ENCODE data around the gene YAE1.

The YAE1 gene

DNA sequence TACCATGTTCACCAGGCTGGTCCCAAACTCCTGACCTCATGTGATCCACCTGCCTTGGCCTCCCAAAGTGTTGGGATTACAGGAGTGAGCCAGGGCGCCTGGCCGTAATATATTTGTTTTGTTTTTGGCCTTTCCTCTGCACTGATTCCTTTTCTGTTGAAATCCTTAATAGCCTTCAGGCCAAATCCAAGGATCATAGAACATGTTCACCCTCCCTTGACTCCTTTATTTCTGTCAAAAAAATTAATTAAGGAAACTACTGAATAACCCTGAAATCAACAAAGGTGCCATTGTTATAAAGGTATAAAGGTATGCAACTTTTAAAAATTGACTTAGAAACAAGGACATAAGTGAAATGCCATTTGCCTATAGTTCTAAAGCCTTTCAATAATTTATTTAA is 41.7 kb downstream of the YAE1 start:
- DNase-seq (ENCODE audit: low read depth in 2 of 2) = no peak

DNA sequence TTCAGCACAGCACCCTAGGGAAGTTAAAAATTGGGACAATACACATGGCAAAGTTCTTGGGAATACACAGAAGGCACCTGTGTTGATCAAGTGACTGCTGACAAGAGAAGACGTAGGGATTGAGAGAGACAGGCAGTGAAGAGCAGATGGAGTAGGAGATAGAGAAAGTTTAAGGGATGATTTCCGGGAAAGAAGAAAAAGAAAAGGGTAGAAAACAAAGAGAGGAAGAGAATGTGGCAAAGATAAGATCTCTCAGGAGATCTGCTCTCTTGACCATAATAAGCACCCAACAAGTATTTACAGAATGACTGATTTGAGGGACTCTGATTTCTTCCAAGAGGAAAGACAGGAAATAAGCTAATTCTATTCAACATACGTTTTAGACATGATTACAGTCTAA is 42.1 kb downstream of the YAE1 start:
- DNase-seq (ENCODE audit: low read depth in 2 of 2) = no peak

DNA sequence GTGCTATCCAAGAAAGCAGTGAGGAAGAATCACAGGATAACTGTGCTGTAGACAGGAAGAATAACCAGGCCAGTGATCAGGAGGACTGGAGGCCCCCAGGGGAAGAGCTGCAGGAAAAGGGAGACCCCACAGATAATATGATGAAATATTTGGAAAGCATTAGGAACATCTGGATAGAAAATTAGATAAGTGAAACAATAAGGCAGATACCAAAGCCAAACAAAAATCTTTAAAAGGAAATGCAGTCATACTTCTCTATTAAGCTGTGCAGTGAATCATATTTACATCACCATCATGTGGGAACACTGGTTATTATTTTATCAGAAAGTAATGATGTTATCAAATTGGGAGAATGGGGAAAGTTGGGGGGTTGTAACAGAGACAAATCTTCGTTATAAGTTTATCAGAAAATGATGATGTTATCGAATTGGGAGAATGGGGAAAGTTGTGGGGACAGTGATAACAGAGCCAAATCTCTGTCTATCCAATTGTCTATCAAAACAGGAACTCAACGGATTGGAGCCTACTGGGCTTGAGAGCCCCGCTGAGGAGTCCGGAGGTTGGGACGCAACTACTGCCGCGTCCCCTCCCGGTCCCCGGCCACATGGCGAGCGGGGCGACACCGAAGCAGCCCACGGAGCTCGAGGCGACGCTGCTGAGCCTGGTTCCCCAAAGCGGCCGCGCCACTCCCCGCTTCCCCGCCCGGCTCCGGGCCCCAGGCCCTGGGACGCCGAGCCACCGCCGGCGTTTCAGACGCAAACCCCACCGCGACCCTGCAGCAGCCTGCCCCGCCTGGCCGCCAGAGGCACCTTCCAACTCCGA is 43.1 kb downstream of the YAE1 start:
- peak in 1 of 2 donors; percentile 3 for DNase-seq (ENCODE audit: low read depth in 2 of 2)

DNA sequence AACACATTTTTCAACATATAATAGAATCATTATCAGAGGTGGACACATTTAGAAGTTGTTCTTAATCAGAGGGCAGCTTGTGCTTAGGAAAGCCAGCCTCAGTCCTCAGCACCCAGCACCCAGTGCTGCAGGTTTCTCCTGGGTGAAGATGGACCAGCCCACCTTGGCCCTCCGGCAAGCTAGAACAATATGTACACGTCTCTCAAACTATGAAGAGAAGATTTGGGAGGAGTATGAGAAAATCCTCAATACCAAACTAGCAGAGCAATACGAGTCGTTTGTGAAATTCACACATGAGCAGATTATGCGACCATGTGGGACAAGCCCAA is 43.7 kb downstream of the YAE1 start:
- no peak for DNase-seq (ENCODE audit: low read depth in 2 of 2)

DNA sequence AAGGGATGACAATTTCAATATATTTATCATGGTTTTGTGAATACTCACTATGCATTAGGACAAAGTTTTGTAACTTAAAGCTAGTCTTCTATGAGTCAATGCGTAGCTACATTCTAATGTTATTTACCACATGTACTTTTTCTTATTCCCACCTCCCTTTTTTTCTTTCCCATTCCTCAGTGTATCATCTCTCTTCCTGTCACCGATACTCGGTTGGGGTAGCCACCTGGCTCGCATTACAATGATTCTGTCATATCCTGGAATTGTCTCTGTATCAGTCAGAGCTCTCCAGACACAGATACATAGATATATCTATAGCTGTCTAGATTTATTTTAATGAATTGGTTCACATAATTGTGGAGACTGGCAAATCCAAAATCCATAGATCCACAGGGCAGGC is 47.4 kb downstream of the YAE1 start:
- DNase-seq (ENCODE audit: low read depth in 2 of 2) = no peak

DNA sequence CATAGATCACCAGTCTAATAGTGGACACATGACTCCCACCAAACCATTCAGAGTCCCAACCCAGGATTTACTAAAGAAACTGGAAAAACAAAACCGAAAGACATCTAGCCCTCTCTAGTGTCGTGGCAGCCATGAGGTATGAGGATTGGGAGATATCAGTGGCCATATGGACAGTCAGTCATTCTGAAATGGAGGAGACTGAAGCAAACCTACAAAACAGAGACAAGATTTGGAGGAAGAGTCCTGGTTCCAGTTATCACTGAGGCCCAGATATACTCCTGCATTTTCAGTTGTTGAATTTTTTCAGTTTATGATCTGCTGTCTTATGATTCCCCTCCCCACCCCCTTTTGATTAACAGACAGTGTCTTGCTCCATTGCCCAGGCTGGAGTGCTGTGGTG is 48.1 kb downstream of the YAE1 start:
- no peak for DNase-seq (ENCODE audit: low read depth in 2 of 2)

DNA sequence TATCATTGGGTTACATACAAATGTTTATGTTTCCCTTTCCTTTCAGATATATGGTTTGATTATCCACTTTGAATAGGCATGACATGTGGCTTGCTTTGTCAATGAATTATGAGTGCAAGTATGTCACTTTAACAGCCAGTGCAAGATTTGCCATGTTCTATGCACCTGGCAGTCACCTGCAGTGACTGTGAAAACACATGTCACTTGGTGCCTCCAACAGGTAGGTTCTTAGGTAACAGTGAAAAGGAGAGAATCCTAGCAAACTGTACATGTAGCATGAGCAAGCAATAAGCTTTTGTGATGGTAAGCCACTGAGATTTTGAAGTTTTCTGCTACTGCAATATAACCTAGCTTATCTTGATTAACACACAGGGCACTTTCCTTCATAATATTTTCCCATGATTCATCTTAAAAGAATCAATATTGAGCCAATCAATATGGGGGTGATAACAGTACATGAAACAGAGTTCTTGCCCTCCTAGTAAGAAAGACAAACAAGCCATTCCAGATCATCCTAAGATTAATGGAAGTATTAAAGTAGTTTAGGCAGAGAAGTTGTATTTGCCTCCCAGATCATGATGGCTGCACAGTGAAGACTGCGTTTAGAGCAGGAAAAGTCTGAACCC is 49.3 kb downstream of the YAE1 start:
- DNase-seq (ENCODE audit: low read depth in 2 of 2) = no peak

DNA sequence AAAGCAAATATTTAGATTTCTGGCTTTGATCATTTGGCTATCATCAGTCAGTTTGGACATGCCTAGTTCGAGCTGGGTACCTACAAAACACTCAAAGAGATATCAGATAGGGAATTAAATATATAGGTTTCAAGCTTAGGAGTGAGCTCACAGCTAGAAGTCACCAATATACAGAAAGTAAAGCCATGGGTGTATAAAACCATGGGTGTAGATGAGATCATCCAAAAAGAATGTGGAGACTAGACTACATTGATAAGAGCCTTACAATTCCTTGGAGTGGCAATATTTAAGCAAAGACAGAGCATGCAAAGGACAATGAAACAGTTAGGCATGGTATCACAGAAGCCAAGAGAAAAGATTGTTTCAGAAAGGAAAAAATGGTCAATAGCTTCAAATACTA is 49.9 kb downstream of the YAE1 start:
- no peak for DNase-seq (ENCODE audit: low read depth in 2 of 2)

DNA sequence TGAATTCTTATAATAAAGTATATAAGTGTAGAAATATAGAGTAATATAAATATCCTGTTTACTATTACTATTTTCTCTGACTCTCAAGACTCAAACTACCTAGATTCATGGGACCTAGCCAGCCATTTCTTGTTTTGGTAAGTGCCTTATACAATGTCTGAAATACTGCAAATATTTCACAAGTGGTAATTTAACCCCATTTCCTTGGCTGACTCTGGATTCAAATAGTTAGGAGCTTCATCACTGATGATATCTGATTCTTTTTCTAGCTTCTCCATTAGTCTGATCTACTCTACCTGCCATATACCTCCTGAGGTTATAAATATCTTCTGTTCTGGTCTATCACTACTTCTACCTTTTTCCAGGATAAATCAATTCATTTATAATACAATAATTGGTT is 50.8 kb downstream of the YAE1 start:
- no peak for DNase-seq (ENCODE audit: low read depth in 2 of 2)

DNA sequence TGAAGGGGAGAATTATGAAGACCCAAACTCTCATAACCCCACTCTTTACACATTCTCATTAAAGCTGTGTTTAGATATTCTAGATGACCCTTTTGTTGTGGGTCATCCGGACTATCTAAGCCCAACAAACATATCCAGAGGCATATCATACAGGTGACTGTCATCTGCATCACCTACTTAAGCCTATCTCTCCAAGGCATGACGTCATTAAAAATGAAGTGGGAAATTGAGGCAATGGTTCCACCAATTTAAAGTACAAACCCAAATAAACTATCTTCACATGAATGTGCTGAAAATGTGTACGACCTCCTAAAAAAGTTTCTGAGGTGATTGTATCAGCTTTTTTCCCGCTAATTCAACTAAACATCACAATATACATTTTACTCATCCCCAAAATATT is 52.7 kb downstream of the YAE1 start:
- no peak for DNase-seq (ENCODE audit: low read depth in 2 of 2)

DNA sequence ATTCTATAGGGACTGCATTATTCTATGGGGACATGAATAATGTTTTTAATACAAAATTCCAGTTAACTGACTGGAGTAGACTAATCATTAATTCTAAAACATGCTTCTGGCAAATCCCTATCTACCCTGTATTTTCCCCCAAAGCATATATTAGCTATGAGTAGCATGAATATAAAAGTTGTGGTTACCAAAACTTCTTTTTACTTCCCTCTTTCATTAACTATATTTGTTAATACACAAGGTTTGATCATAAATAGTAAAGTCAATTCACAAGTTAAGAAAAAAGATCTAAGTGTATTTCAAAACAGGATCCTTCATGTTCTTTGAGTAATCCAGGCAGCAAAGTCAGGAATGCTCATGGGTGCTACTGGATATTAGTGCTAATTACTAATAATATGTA is 54.3 kb downstream of the YAE1 start:
- no peak for DNase-seq (ENCODE audit: low read depth in 2 of 2)

DNA sequence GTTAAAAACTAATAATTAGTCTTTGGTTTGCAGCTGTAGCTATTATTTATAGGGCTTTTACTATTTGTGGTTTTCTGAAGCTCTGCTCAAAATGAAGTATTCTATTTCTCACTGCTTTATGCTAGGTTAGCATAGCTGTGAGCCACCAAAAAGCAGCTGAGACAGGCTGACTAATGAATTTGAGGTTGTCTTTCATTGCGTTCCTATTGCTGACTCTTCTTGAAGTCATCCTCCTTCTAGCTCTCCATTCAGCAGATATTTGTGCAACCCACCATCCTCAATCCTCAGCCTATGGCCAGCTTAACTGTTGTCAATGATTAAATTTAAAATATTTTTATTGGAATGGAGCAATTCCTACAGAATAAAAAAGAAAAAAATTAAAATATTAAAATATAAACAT is 55.1 kb downstream of the YAE1 start:
- DNase-seq (ENCODE audit: low read depth in 2 of 2) = no peak

DNA sequence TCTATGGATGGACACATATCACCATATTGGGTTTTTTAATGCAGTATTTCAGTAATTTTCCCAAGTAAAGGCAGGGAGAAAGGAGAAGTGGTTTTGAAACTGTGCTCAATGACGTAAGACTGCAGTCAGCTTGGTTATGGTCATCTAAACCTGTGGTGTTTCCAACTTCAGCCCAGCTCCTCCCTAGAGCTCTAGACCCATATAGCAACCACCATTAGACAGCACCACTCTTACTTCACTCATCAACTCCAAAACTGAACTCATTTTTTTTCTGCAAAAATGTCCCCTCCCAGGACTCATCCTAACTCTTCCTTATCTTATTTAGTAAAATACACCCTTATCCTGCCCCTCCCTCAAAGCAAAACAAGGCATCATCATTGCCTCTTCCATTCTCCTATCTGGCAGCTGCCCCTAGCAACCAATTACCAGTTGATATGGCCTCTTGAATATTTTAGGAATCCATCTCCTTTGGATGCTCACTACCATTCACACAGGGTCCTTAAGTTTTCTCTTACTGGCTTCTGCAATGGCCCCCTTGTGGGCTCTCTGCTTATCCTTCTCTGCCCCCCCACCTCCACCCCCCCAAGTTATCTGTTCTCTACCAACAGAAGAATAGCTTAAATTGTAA is 55.7 kb downstream of the YAE1 start:
- DNase-seq (ENCODE audit: low read depth in 2 of 2) = no peak

Measured in stimulated activated CD8-positive, alpha-beta memory T cell treated with anti-CD3 and anti-CD28 coated beads, Interleukin-2, amount 100 ng/mL, for 48 hours (primary cell).